GM23338 (cell line): ENCODE data around the gene HSPA12A. TPM values are rescaled to one million over a fixed set of nuclear protein-coding genes. Genes with fewer than 3 reads are reported as not detected.

Experiments
- ATAC-seq: fragments of 200-7000 bp; cut with Tn5 transposase; 3 replicates; pipeline ENCODE4 v1.9.1; 2020
- DNase-seq: peaks from one replicate; pipeline ENCODE4 v3.0.0-alpha.2; 2015; ENCODE audit warnings: low spot score
- H2AFZ ChIP-seq: fragments of 200-600 bp; sonication (generic); 2 replicates; pipeline ENCODE4 v1.8.0; 2016; ENCODE audit warnings: antibody characterized with exemption, mild to moderate bottlenecking, moderate library complexity
- H3F3A ChIP-seq: fragments of 200-600 bp; sonication (generic); replicated peaks from 2 replicates; pipeline ENCODE4 v1.8.0; 2017; ENCODE audit warnings: antibody characterized with exemption, mixed run types, low read depth
- H3K27ac ChIP-seq: fragments of 200-600 bp; sonication (generic); 2 replicates; pipeline ENCODE4 v1.6.1; 2016; ENCODE audit warnings: low read depth
- H3K27me3 ChIP-seq: fragments of 200-600 bp; sonication (generic); 2 replicates; pipeline ENCODE4 v1.8.0; 2016; ENCODE audit warnings: mild to moderate bottlenecking, mixed run types, moderate library complexity; ENCODE audit not compliant: insufficient read depth
- H3K36me3 ChIP-seq: fragments of 200-600 bp; sonication (generic); 2 replicates; pipeline ENCODE4 v1.8.0; 2016; ENCODE audit warnings: mild to moderate bottlenecking; ENCODE audit not compliant: insufficient read depth
- H3K4me1 ChIP-seq: fragments of 200-600 bp; sonication (generic); 2 replicates; pipeline ENCODE4 v1.8.0; 2016; ENCODE audit warnings: mild to moderate bottlenecking, moderate library complexity; ENCODE audit not compliant: insufficient read depth
- H3K4me2 ChIP-seq: fragments of 200-600 bp; sonication (generic); 2 replicates; pipeline ENCODE4 v1.7.1; 2017; ENCODE audit warnings: mixed run types
- H3K4me3 ChIP-seq: fragments of 200-600 bp; sonication (generic); 2 replicates; pipeline ENCODE4 v1.6.1; 2016; ENCODE audit warnings: mixed run types
- H3K79me2 ChIP-seq: fragments of 200-600 bp; sonication (generic); replicated peaks from 2 replicates; pipeline ENCODE4 v1.8.0; 2017; ENCODE audit warnings: mild to moderate bottlenecking; ENCODE audit not compliant: insufficient read depth
- H3K9me2 ChIP-seq: fragments of 200-600 bp; sonication (generic); 2 replicates; pipeline ENCODE4 v1.8.0; 2017; ENCODE audit not compliant: insufficient read depth
- H4K20me1 ChIP-seq: fragments of 200-600 bp; sonication (generic); replicated peaks from 2 replicates; pipeline ENCODE4 v1.8.0; 2017; ENCODE audit warnings: mild to moderate bottlenecking; ENCODE audit not compliant: insufficient read depth
- H3K27ac Mint-ChIP-seq: 2 replicates; pipeline ENCODE4 v1.8.0; 2020; ENCODE audit warnings: inconsistent platforms, mild to moderate bottlenecking, moderate library complexity, mixed read lengths
- H3K27me3 Mint-ChIP-seq: 3 replicates; pipeline ENCODE4 v1.8.0; 2022; ENCODE audit warnings: low read depth, mild to moderate bottlenecking, moderate library complexity, mixed read lengths, inconsistent platforms; ENCODE audit not compliant: insufficient read depth, poor library complexity
- H3K36me3 Mint-ChIP-seq: 3 replicates; pipeline ENCODE4 v1.8.0; 2021; ENCODE audit warnings: low read depth, mild to moderate bottlenecking, inconsistent platforms, moderate library complexity, mixed read lengths
- H3K4me1 Mint-ChIP-seq: 3 replicates; pipeline ENCODE4 v1.8.0; 2020; ENCODE audit warnings: mild to moderate bottlenecking, inconsistent platforms, mixed read lengths
- H3K4me3 Mint-ChIP-seq: 3 replicates; pipeline ENCODE4 v1.8.0; 2021; ENCODE audit warnings: moderate library complexity, mild to moderate bottlenecking, inconsistent platforms, mixed read lengths
- H3K9me3 Mint-ChIP-seq: 3 replicates; pipeline ENCODE4 v1.8.0; 2020; ENCODE audit warnings: moderate library complexity, mild to moderate bottlenecking, inconsistent platforms, mixed read lengths
- CTCF ChIP-seq, 2 experiments: fragments of 200-600 bp in 1 of 2; sonication (generic) in 1 of 2; conservative IDR thresholded peaks; 2 replicates each; pipeline versions ENCODE4 v1.5.1 to v1.6.1; 2016 to 2017; ENCODE audit warnings: antibody characterized with exemption in 2 of 2, low read depth in 2 of 2, mild to moderate bottlenecking in 2 of 2, moderate library complexity in 1 of 2
- EZH2 ChIP-seq: fragments of 200-600 bp; sonication (generic); IDR thresholded peaks from one replicate; pipeline ENCODE4 v1.8.0; 2017; ENCODE audit warnings: antibody characterized with exemption, mild to moderate bottlenecking, low read depth; ENCODE audit not compliant: unreplicated experiment
- EZH2phosphoT487 ChIP-seq: fragments of 200-600 bp; sonication (generic); IDR thresholded peaks from one replicate; pipeline ENCODE4 v1.8.1; 2018; ENCODE audit warnings: antibody characterized with exemption; ENCODE audit not compliant: unreplicated experiment
- JUNB ChIP-seq: IDR thresholded peaks from one replicate; pipeline ENCODE4 v1.6.1; 2016; ENCODE audit warnings: antibody characterized with exemption; ENCODE audit not compliant: unreplicated experiment
- NANOG ChIP-seq: IDR thresholded peaks from 2 replicates; pipeline ENCODE4 v1.6.1; 2016; ENCODE audit warnings: antibody characterized with exemption, borderline replicate concordance
- REST ChIP-seq: IDR thresholded peaks from one replicate; pipeline ENCODE4 v1.6.1; 2018; ENCODE audit warnings: antibody characterized with exemption; ENCODE audit not compliant: unreplicated experiment
- STAT1 ChIP-seq: IDR thresholded peaks from one replicate; pipeline ENCODE4 v1.6.1; 2016; ENCODE audit warnings: antibody characterized with exemption; ENCODE audit not compliant: unreplicated experiment
- ZNF114 ChIP-seq: fragments of 250-450 bp; sonication (Bioruptor Pico); IDR thresholded peaks from 2 replicates; pipeline ENCODE4 v1.5.0; 2020; ENCODE audit warnings: mild to moderate bottlenecking, moderate library complexity
- ZNF331 ChIP-seq: fragments of 250-450 bp; sonication (Bioruptor Pico); IDR thresholded peaks from 2 replicates; pipeline ENCODE4 v1.5.0; 2020; ENCODE audit warnings: low read depth, mild to moderate bottlenecking, moderate library complexity
- polyA plus RNA-seq: library from polyadenylated mRNA; unstranded; fragments of >200 nt; fragmentation: Nextera tagmentation; extraction: Ambion mirVana; gene quantifications from 2 replicates; pipeline ENCODE4 v1.2.1, GENCODE V29; 2016
- total RNA-seq: library from RNA; depleted of rRNA; stranded (reverse); fragments of >200 nt; shearing (Covaris generic); gene quantifications from 2 replicates; pipeline ENCODE4 v1.2.3, GENCODE V29; 2014

HSPA12A gene
- total and polyA plus RNA-seq, 2 experiments from 2014 or later, result 4.4 to 6.3 TPM

GRCh38 chr10:116702165-116702564 is 40.2 kb downstream of the HSPA12A start:
- Histone ChIP-seq H4K20me1 (no peaks in the 10 kb centered on the region), H3K9me2 (no peaks in the 10 kb centered on the region), H3K4me2 (no peak overlapping the region), H3K27me3 (no peaks in the 10 kb centered on the region), H3K36me3 (no peaks in the 10 kb centered on the region), H3K4me3 (no peak overlapping the region), H2AFZ (no peak overlapping the region), H3K79me2 (no peaks in the 10 kb centered on the region), H3F3A (no peaks in the 10 kb centered on the region), H3K27ac (no peak overlapping the region), H3K4me1 (peaks cover under 1% of the 10 kb centered on the region; the same call in 1 of the 2 replicates)
- Mint-ChIP-seq H3K36me3 (no peaks in the 10 kb centered on the region), H3K9me3 (no peaks in the 10 kb centered on the region), H3K4me1 (peaks cover 14% of the 10 kb centered on the region), H3K27ac (no peak overlapping the region), H3K4me3 (no peak overlapping the region), H3K27me3 (peaks cover 14% of the 10 kb centered on the region)
- DNase-seq (no peak), ATAC-seq (no peak)
- TF ChIP-seq JUNB (no peak), CTCF (conservative IDR thresholded peaks at IDR 0.05; ENCODE audit: low read depth in 2 of 2) (peak in 1 of 2 experiments; percentile 27; a peak in 1 of 4 replicates)

- H4K20me1 ChIP-seq, result no peaks in the 10 kb centered on the region
- H3K9me2 ChIP-seq, result no peaks in the 10 kb centered on the region
- H2AFZ ChIP-seq, result no peak overlapping the region
- no peaks in the 10 kb centered on the region for H3K27me3 ChIP-seq
- H3K36me3 ChIP-seq, result no peaks in the 10 kb centered on the region
- H3F3A ChIP-seq, result no peaks in the 10 kb centered on the region
- Mint-ChIP-seq H3K36me3 (no peaks in the 10 kb centered on the region), H3K4me3 (no peak overlapping the region), H3K9me3 (no peaks in the 10 kb centered on the region; the same call in 2 of the 3 replicates), H3K27me3 (peaks cover 10% of the 10 kb centered on the region), H3K27ac (no peak overlapping the region), H3K4me1 (peaks cover 11% of the 10 kb centered on the region)
- H3K4me1 ChIP-seq, result peaks cover 4% of the 10 kb centered on the region; the same call in 1 of the 2 replicates
- H3K4me2 ChIP-seq, result no peak overlapping the region
- no peak for ATAC-seq
- no peak overlapping the region for H3K4me3 ChIP-seq
- no peak for DNase-seq
- no peak overlapping the region for H3K27ac ChIP-seq
- H3K79me2 ChIP-seq, result no peaks in the 10 kb centered on the region
- no peak for TF ChIP-seq ZNF114 (CRISPR knock-in tag)
- no peak for TF ChIP-seq STAT1
- TF ChIP-seq NANOG, result no peak
- no peak for TF ChIP-seq CTCF (conservative IDR thresholded peaks at IDR 0.05; ENCODE audit: low read depth in 2 of 2)
- no peak for TF ChIP-seq ZNF331
- no peak for TF ChIP-seq JUNB
- no peak for TF ChIP-seq REST
- TF ChIP-seq EZH2, result no peak
- TF ChIP-seq EZH2phosphoT487, result no peak
Observed at GRCh38 chr10:116699471-116700150, 42.8 kb downstream of the HSPA12A start.
